Measurements from ENCODE around the gene AGAP4.
"Not testable (repeated sequence)": the region's sequence is repeated elsewhere in the genome, so short reads cannot be mapped to it uniquely, and the experiment has no call there.

DNA sequence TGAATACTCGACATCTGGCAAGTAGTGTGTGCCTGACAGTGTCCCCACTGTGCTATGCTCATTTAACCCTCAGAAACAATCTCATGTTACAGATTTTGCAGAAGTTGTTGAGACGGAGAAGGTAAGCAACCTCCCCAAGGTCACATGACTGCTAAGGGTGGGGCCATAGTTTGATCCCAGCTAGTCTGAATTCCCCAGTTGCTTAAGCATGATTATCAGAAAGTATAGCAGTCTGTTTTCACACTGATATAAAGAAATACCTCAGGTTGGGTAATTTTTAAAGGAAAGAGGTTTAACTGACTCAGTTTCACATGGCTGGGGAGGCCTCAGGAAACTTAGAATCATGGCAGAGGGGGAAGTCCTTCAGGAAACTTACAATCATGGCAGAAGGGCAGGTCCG lies 1.2 kb upstream of the AGAP4 start:
- TF ChIP-seq, protein P1, sequence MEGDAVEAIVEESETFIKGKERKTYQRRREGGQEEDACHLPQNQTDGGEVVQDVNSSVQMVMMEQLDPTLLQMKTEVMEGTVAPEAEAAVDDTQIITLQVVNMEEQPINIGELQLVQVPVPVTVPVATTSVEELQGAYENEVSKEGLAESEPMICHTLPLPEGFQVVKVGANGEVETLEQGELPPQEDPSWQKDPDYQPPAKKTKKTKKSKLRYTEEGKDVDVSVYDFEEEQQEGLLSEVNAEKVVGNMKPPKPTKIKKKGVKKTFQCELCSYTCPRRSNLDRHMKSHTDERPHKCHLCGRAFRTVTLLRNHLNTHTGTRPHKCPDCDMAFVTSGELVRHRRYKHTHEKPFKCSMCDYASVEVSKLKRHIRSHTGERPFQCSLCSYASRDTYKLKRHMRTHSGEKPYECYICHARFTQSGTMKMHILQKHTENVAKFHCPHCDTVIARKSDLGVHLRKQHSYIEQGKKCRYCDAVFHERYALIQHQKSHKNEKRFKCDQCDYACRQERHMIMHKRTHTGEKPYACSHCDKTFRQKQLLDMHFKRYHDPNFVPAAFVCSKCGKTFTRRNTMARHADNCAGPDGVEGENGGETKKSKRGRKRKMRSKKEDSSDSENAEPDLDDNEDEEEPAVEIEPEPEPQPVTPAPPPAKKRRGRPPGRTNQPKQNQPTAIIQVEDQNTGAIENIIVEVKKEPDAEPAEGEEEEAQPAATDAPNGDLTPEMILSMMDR (conservative IDR thresholded peaks at IDR 0.05 in 1 of 2, IDR thresholded peaks at IDR 0.05 in 1 of 2; ENCODE audit: extremely low read depth in 1 of 2, insufficient read depth in 1 of 2, low read depth in 1 of 2, low read length in 2 of 2), result not testable (repeated sequence)
- not testable (repeated sequence) for TF ChIP-seq EZH2 (IDR thresholded peaks at IDR 0.05; ENCODE audit: borderline replicate concordance, low read length)

All from mammary epithelial cell (primary cell).